ENCODE data around the gene MTMR11. TPM values are rescaled to one million over a fixed set of nuclear protein-coding genes. Genes with fewer than 3 reads are reported as not detected.

The MTMR11 gene
- total and polyA plus RNA-seq, 2 donors (not counting 1 experiment from before 2014, with no cell fraction given) = 0.91 TPM; not detected in 1

GRCh38 chr1:149934356-149934755 lies 2.3 kb downstream of the MTMR11 start:
- DNase-seq = no peak
- Histone ChIP-seq H4K20me1 (ENCODE audit: control insufficient read depth, insufficient read depth, low read length, poor library complexity, severe bottlenecking) (no peaks in the 10 kb centered on the region), H3K27me3 (replicated peaks in 1 of 4; ENCODE audit: control extremely low read depth in 1 of 4, control insufficient read depth in 3 of 4, insufficient read depth in 4 of 4, low read length in 3 of 4) (peaks cover 0 to 23% (median 2%) of the 10 kb centered on the region in 4 experiments), H3K79me2 (ENCODE audit: control insufficient read depth, insufficient read depth, low read length) (no peaks in the 10 kb centered on the region), H3K4me3 (ENCODE audit: control extremely low read depth in 1 of 5, extremely low read depth in 1 of 5, insufficient read depth in 1 of 5, low read depth in 2 of 5, low read length in 4 of 5) (no peak overlapping the region), H3K4me1 (ENCODE audit: control insufficient read depth in 2 of 2, insufficient read depth in 2 of 2, low read length in 2 of 2) (no peaks in the 10 kb centered on the region), H2AFZ (ENCODE audit: insufficient read depth, low read depth, low read length, poor library complexity, severe bottlenecking) (no peak overlapping the region), H3K4me2 (replicated peaks; ENCODE audit: low read depth, low read length, poor library complexity, severe bottlenecking) (no peak overlapping the region), H3K9ac (ENCODE audit: low read length) (no peak overlapping the region), H3K9me3 (ENCODE audit: control extremely low read depth in 1 of 3, control insufficient read depth in 2 of 3, insufficient read depth in 1 of 3, low read length in 2 of 3) (no peaks in the 10 kb centered on the region), H3K36me3 (replicated peaks in 1 of 2; ENCODE audit: control extremely low read depth in 1 of 2, control insufficient read depth in 1 of 2, extremely low read depth in 1 of 2, insufficient read depth in 2 of 2, low read length in 1 of 2) (no peaks in the 10 kb centered on the region), H3K27ac (ENCODE audit: low read length in 2 of 2) (no peak overlapping the region)
- no peak for ATAC-seq (ENCODE audit: low read depth)
- WGBS (ENCODE audit: insufficient coverage) = 90% methylated on average over 2 of the region's 2 CpGs
- Mint-ChIP-seq H3K4me3 (no peak overlapping the region), H3K9me3 (ENCODE audit: insufficient read depth) (no peaks in the 10 kb centered on the region), H3K4me1 (no peaks in the 10 kb centered on the region), H3K27ac (no peak overlapping the region), H3K27me3 (peaks cover 50% of the 10 kb centered on the region)
- no peak for TF ChIP-seq CTCF (IDR thresholded peaks at IDR 0.05)
- no peak for TF ChIP-seq EZH2 (IDR thresholded peaks at IDR 0.05; ENCODE audit: borderline replicate concordance, insufficient read depth, low read depth, low read length, poor library complexity, severe bottlenecking)
- POLR2A ChIA-PET = no interaction called here
- CTCF ChIA-PET = interaction anchor here (0.7 kb wide), 1 partner anchor 9 kb away, joined by 3 read pairs; no protein-coding TSS in a partner anchor
- intact Hi-C loops (cut with micrococcal nuclease) = no loop called here

GRCh38 chr1:149933208-149933607 lies 3.5 kb downstream of the MTMR11 start:
- CTCF ChIA-PET = no interaction called here
- 100% methylated on average over 3 of the region's 4 CpGs for WGBS (ENCODE audit: insufficient coverage)
- DNase-seq (no peak), ATAC-seq (ENCODE audit: low read depth) (no peak)
- Histone ChIP-seq H3K4me3 (ENCODE audit: control extremely low read depth in 1 of 5, extremely low read depth in 1 of 5, insufficient read depth in 1 of 5, low read depth in 2 of 5, low read length in 4 of 5) (no peak overlapping the region), H3K4me1 (ENCODE audit: control insufficient read depth in 2 of 2, insufficient read depth in 2 of 2, low read length in 2 of 2) (peaks cover 6 to 7% of the 10 kb centered on the region in 2 donors), H3K4me2 (replicated peaks; ENCODE audit: low read depth, low read length, poor library complexity, severe bottlenecking) (no peak overlapping the region), H3K27ac (ENCODE audit: low read length in 2 of 2) (no peak overlapping the region), H4K20me1 (ENCODE audit: control insufficient read depth, insufficient read depth, low read length, poor library complexity, severe bottlenecking) (no peaks in the 10 kb centered on the region), H3K36me3 (replicated peaks in 1 of 2; ENCODE audit: control extremely low read depth in 1 of 2, control insufficient read depth in 1 of 2, extremely low read depth in 1 of 2, insufficient read depth in 2 of 2, low read length in 1 of 2) (no peaks in the 10 kb centered on the region), H3K79me2 (ENCODE audit: control insufficient read depth, insufficient read depth, low read length) (no peaks in the 10 kb centered on the region), H3K27me3 (replicated peaks in 1 of 4; ENCODE audit: control extremely low read depth in 1 of 4, control insufficient read depth in 3 of 4, insufficient read depth in 4 of 4, low read length in 3 of 4) (peaks cover 0 to 23% (median 2%) of the 10 kb centered on the region in 4 experiments), H2AFZ (ENCODE audit: insufficient read depth, low read depth, low read length, poor library complexity, severe bottlenecking) (no peak overlapping the region), H3K9ac (ENCODE audit: low read length) (no peak overlapping the region), H3K9me3 (ENCODE audit: control extremely low read depth in 1 of 3, control insufficient read depth in 2 of 3, insufficient read depth in 1 of 3, low read length in 2 of 3) (no peaks in the 10 kb centered on the region)
- Mint-ChIP-seq H3K27me3 (peaks cover 50% of the 10 kb centered on the region), H3K4me1 (peaks cover 8% of the 10 kb centered on the region), H3K27ac (no peak overlapping the region), H3K9me3 (ENCODE audit: insufficient read depth) (no peaks in the 10 kb centered on the region), H3K4me3 (no peak overlapping the region)
- intact Hi-C loops (cut with micrococcal nuclease) = no loop called here
- POLR2A ChIA-PET = interaction anchor here (0.7 kb wide), 1 partner anchor 88 kb away, joined by 4 read pairs; no protein-coding TSS in a partner anchor
- TF ChIP-seq EZH2 (IDR thresholded peaks at IDR 0.05; ENCODE audit: borderline replicate concordance, insufficient read depth, low read depth, low read length, poor library complexity, severe bottlenecking) (no peak), CTCF (IDR thresholded peaks at IDR 0.05) (no peak)
